Suprapubic skin (tissue), 4 donors: ENCODE results near the gene MAP7D1. TPM values are rescaled to one million over a fixed set of nuclear protein-coding genes. Genes with fewer than 3 reads are reported as not detected.

ENCODE experiments used
- DNase-seq, 2 donors: peaks; one replicate each; pipeline ENCODE4 v3.0.0-alpha.2; 2019; ENCODE audit warnings: low spot score in 2 of 2
- H3K27ac ChIP-seq: fragments of 200-600 bp; sonication (generic); one replicate; pipeline ENCODE4 v1.5.1; 2019
- H3K27me3 ChIP-seq: fragments of 200-600 bp; sonication (generic); one replicate; pipeline ENCODE4 v1.5.1; 2019
- H3K36me3 ChIP-seq: fragments of 200-600 bp; sonication (generic); one replicate; pipeline ENCODE4 v1.5.1; 2019
- H3K4me1 ChIP-seq: fragments of 200-600 bp; sonication (generic); one replicate; pipeline ENCODE4 v1.5.1; 2019
- H3K4me3 ChIP-seq: fragments of 200-600 bp; sonication (generic); one replicate; pipeline ENCODE4 v1.5.1; 2019; ENCODE audit warnings: mild to moderate bottlenecking
- H3K9me3 ChIP-seq: fragments of 200-600 bp; sonication (generic); one replicate; pipeline ENCODE4 v1.5.1; 2019
- CTCF ChIP-seq, 2 donors: fragments of 200-600 bp in 1 of 2; fragments of 450-650 bp in 1 of 2; sonication (generic) in 1 of 2; IDR thresholded peaks; one replicate each; pipeline ENCODE4 v1.5.1; 2016 to 2019; ENCODE audit warnings: antibody characterized with exemption in 2 of 2, mild to moderate bottlenecking in 1 of 2, moderate library complexity in 1 of 2
- EP300 ChIP-seq: sonication (generic); formaldehyde crosslinking; IDR thresholded peaks from one replicate; pipeline ENCODE4 v1.6.1; 2017; ENCODE audit warnings: antibody characterized with exemption
- POLR2A ChIP-seq, 2 donors: fragments of 450-650 bp; IDR thresholded peaks; one replicate each; pipeline ENCODE4 v1.6.1; 2017; ENCODE audit warnings: antibody characterized with exemption in 2 of 2, mild to moderate bottlenecking in 2 of 2, moderate library complexity in 2 of 2
- POLR2AphosphoS5 ChIP-seq, 3 donors: sonication (generic); formaldehyde crosslinking; IDR thresholded peaks; one replicate each; pipeline ENCODE4 v1.6.1; 2017; ENCODE audit warnings: antibody characterized with exemption in 3 of 3
- WGBS: methylation state at CpG from one replicate; pipeline ENCODE4 v1.1.5; 2018; 5-methylcytosine and 5-hydroxymethylcytosine counted together
- total RNA-seq, 4 donors: library from RNA; depleted of rRNA; stranded (reverse); fragments of >200 nt; gene quantifications; one replicate each; pipeline ENCODE4 v1.1.0, GENCODE V29; 2016

Gene MAP7D1
- total RNA-seq, 4 donors from 2014 or later = 80.0 to 119 (median 94.6) TPM

GRCh38 chr1:36116901-36117300 lies 39.1 kb upstream of the MAP7D1 start:
- WGBS = 79% methylated on average over 5 of the region's 5 CpGs
- H3K27ac ChIP-seq = no peak overlapping the region
- TF ChIP-seq POLR2A (IDR thresholded peaks at IDR 0.05) = no peak
- TF ChIP-seq POLR2AphosphoS5 (IDR thresholded peaks at IDR 0.05) = no peak
- TF ChIP-seq CTCF (IDR thresholded peaks at IDR 0.05) = no peak
- TF ChIP-seq EP300 = no peak

GRCh38 chr1:36118447-36119204 lies 37.3 kb upstream of the MAP7D1 start:
- no peak for TF ChIP-seq POLR2AphosphoS5 (IDR thresholded peaks at IDR 0.05)
- Histone ChIP-seq H3K9me3 (no peaks in the 10 kb centered on the region), H3K27ac (no peak overlapping the region), H3K27me3 (no peaks in the 10 kb centered on the region), H3K36me3 (no peaks in the 10 kb centered on the region), H3K4me3 (no peak overlapping the region), H3K4me1 (peaks cover 19% of the 10 kb centered on the region)
- 66% methylated on average over 10 of the region's 10 CpGs for WGBS
- DNase-seq = no peak

More at GRCh38 chr1:36116901-36117300, 39.1 kb upstream of the MAP7D1 start:
- Histone ChIP-seq H3K36me3 (no peaks in the 10 kb centered on the region), H3K4me3 (no peak overlapping the region), H3K4me1 (peaks cover 19% of the 10 kb centered on the region), H3K9me3 (no peaks in the 10 kb centered on the region), H3K27me3 (no peaks in the 10 kb centered on the region)
- no peak for DNase-seq

GRCh38 chr1:36119456-36119855 lies 36.5 kb upstream of the MAP7D1 start:
- peaks cover 21% of the 10 kb centered on the region for H3K4me1 ChIP-seq

GRCh38 chr1:36122062-36123030 lies 33.6 kb upstream of the MAP7D1 start:
- H3K9me3 ChIP-seq = no peaks in the 10 kb centered on the region
- no peak overlapping the region for H3K4me3 ChIP-seq
- WGBS = 84% methylated on average over 12 of the region's 12 CpGs
- H3K27ac ChIP-seq = no peak overlapping the region
- no peaks in the 10 kb centered on the region for H3K36me3 ChIP-seq
- H3K27me3 ChIP-seq = no peaks in the 10 kb centered on the region
- DNase-seq = no peak
- TF ChIP-seq POLR2AphosphoS5 (IDR thresholded peaks at IDR 0.05) (no peak), CTCF (IDR thresholded peaks at IDR 0.05) (no peak), EP300 (no peak), POLR2A (IDR thresholded peaks at IDR 0.05) (no peak)
- H3K4me1 ChIP-seq = peaks cover 18% of the 10 kb centered on the region

More at GRCh38 chr1:36119456-36119855, 36.5 kb upstream of the MAP7D1 start:
- H3K36me3 ChIP-seq = no peaks in the 10 kb centered on the region
- no peak overlapping the region for H3K4me3 ChIP-seq
- DNase-seq = no peak
- no peak for TF ChIP-seq EP300
- TF ChIP-seq POLR2A (IDR thresholded peaks at IDR 0.05) = no peak
- TF ChIP-seq CTCF (IDR thresholded peaks at IDR 0.05) = no peak
- no peak for TF ChIP-seq POLR2AphosphoS5 (IDR thresholded peaks at IDR 0.05)
- H3K9me3 ChIP-seq = no peaks in the 10 kb centered on the region
- H3K27ac ChIP-seq = no peak overlapping the region
- 73% methylated on average over 8 of the region's 9 CpGs for WGBS
- H3K27me3 ChIP-seq = no peaks in the 10 kb centered on the region

GRCh38 chr1:36123356-36123755 lies 32.6 kb upstream of the MAP7D1 start:
- H3K36me3 ChIP-seq = no peaks in the 10 kb centered on the region
- 71% methylated on average over 8 of the region's 8 CpGs for WGBS
- H3K4me3 ChIP-seq = no peak overlapping the region
- TF ChIP-seq CTCF (IDR thresholded peaks at IDR 0.05) (no peak), POLR2A (IDR thresholded peaks at IDR 0.05) (no peak), POLR2AphosphoS5 (IDR thresholded peaks at IDR 0.05) (no peak), EP300 (no peak)
- no peak overlapping the region for H3K27ac ChIP-seq
- H3K9me3 ChIP-seq = no peaks in the 10 kb centered on the region
- H3K4me1 ChIP-seq = peaks cover 18% of the 10 kb centered on the region
- DNase-seq = no peak
- H3K27me3 ChIP-seq = no peaks in the 10 kb centered on the region
